Measurements from ENCODE around the gene AP1G2. TPM values are rescaled to one million over a fixed set of nuclear protein-coding genes. Genes with fewer than 3 reads are reported as not detected.

AP1G2 gene
- polyA plus RNA-seq, 1 of the 3 experiments (the other 2 are of a cell fraction), result 88.3 TPM

GRCh38 chr14:23522643-23523198 is 44.9 kb downstream of the AP1G2 start:
- Histone ChIP-seq H2AFZ (ENCODE audit: low read depth) (no peak overlapping the region), H3K79me2 (ENCODE audit: insufficient read depth) (no peaks in the 10 kb centered on the region), H3K4me2 (no peak overlapping the region), H3K27me3 (ENCODE audit: insufficient read depth) (no peaks in the 10 kb centered on the region), H3K9me3 (no peaks in the 10 kb centered on the region), H3K4me1 (ENCODE audit: control insufficient read depth in 1 of 2, insufficient read depth in 2 of 2, low read depth in 1 of 2, low read length in 1 of 2) (no peaks in the 10 kb centered on the region), H3K36me3 (replicated peaks in 1 of 2; ENCODE audit: control insufficient read depth in 1 of 2, insufficient read depth in 2 of 2, low read length in 1 of 2) (peaks cover 0 to 6% of the 10 kb centered on the region in 2 experiments), H4K20me1 (ENCODE audit: insufficient read depth) (no peaks in the 10 kb centered on the region), H3K9me2 (no peaks in the 10 kb centered on the region), H3F3A (replicated peaks; ENCODE audit: insufficient read depth) (no peaks in the 10 kb centered on the region), H3K27ac (ENCODE audit: low read depth in 2 of 2, low read length in 1 of 2) (no peak overlapping the region), H3K4me3 (ENCODE audit: low read depth in 2 of 2, low read length in 1 of 2) (no peak overlapping the region), H3K9ac (no peak overlapping the region)
- no peak for DNase-seq
- WGBS (ENCODE audit: low lambda C conversion rate), result 79% methylated on average over 8 of the region's 9 CpGs
- CTCF ChIA-PET, result interaction anchor here (1.1 to 2.9 kb wide), 5 partner anchors 8 to 45 kb away, joined by 3 to 11 read pairs (median 7); no protein-coding TSS in a partner anchor
- TF ChIP-seq RAD21 (IDR thresholded peaks at IDR 0.05; ENCODE audit: low read length) (no peak), YY1 (IDR thresholded peaks at IDR 0.05; ENCODE audit: low read depth) (no peak), FOXM1 (IDR thresholded peaks at IDR 0.05; ENCODE audit: low read depth) (no peak), CHD2 (IDR thresholded peaks at IDR 0.05; ENCODE audit: low read length, partially characterized antibody) (no peak), NFIC (IDR thresholded peaks at IDR 0.05; ENCODE audit: borderline replicate concordance) (no peak), MXI1 (IDR thresholded peaks at IDR 0.05; ENCODE audit: low read depth, low read length) (no peak), SIN3A (IDR thresholded peaks at IDR 0.05; ENCODE audit: borderline replicate concordance, low read depth, low read length) (no peak), JUND (IDR thresholded peaks at IDR 0.05) (no peak), TCF12 (IDR thresholded peaks at IDR 0.05) (no peak), REST (IDR thresholded peaks at IDR 0.05; ENCODE audit: low read depth, low read length) (no peak), TAF1 (IDR thresholded peaks at IDR 0.05; ENCODE audit: borderline replicate concordance, low read depth, low read length) (no peak), GATA2 (CRISPR knock-in tag; IDR thresholded peaks at IDR 0.05) (no peak)
- TF ChIP-seq, protein P1, sequence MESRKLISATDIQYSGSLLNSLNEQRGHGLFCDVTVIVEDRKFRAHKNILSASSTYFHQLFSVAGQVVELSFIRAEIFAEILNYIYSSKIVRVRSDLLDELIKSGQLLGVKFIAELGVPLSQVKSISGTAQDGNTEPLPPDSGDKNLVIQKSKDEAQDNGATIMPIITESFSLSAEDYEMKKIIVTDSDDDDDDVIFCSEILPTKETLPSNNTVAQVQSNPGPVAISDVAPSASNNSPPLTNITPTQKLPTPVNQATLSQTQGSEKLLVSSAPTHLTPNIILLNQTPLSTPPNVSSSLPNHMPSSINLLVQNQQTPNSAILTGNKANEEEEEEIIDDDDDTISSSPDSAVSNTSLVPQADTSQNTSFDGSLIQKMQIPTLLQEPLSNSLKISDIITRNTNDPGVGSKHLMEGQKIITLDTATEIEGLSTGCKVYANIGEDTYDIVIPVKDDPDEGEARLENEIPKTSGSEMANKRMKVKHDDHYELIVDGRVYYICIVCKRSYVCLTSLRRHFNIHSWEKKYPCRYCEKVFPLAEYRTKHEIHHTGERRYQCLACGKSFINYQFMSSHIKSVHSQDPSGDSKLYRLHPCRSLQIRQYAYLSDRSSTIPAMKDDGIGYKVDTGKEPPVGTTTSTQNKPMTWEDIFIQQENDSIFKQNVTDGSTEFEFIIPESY (IDR thresholded peaks at IDR 0.05; ENCODE audit: borderline replicate concordance, low read depth), result no peak
- TF ChIP-seq, protein P2, sequence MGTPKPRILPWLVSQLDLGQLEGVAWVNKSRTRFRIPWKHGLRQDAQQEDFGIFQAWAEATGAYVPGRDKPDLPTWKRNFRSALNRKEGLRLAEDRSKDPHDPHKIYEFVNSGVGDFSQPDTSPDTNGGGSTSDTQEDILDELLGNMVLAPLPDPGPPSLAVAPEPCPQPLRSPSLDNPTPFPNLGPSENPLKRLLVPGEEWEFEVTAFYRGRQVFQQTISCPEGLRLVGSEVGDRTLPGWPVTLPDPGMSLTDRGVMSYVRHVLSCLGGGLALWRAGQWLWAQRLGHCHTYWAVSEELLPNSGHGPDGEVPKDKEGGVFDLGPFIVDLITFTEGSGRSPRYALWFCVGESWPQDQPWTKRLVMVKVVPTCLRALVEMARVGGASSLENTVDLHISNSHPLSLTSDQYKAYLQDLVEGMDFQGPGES (IDR thresholded peaks at IDR 0.05; ENCODE audit: low read depth, low read length), result no peak
- TF ChIP-seq, protein P3, sequence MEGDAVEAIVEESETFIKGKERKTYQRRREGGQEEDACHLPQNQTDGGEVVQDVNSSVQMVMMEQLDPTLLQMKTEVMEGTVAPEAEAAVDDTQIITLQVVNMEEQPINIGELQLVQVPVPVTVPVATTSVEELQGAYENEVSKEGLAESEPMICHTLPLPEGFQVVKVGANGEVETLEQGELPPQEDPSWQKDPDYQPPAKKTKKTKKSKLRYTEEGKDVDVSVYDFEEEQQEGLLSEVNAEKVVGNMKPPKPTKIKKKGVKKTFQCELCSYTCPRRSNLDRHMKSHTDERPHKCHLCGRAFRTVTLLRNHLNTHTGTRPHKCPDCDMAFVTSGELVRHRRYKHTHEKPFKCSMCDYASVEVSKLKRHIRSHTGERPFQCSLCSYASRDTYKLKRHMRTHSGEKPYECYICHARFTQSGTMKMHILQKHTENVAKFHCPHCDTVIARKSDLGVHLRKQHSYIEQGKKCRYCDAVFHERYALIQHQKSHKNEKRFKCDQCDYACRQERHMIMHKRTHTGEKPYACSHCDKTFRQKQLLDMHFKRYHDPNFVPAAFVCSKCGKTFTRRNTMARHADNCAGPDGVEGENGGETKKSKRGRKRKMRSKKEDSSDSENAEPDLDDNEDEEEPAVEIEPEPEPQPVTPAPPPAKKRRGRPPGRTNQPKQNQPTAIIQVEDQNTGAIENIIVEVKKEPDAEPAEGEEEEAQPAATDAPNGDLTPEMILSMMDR (IDR thresholded peaks at IDR 0.05), result no peak
- POLR2A ChIA-PET, result interaction anchor here (1.2 kb wide), 1 partner anchor 9 kb away, joined by 4 read pairs; no protein-coding TSS in a partner anchor
